Chondrocyte (in vitro differentiated cells): ENCODE results near the gene SIRPG. TPM values are rescaled to one million over a fixed set of nuclear protein-coding genes. Genes with fewer than 3 reads are reported as not detected.
"Not testable (repeated sequence)": the region's sequence is repeated elsewhere in the genome, so short reads cannot be mapped to it uniquely, and the experiment has no call there.

Experiments used
- DNase-seq: peaks from one replicate; pipeline ENCODE4 v3.0.0; 2021; ENCODE audit warnings: mixed read lengths, low spot score
- H3K27ac Mint-ChIP-seq: one replicate; pipeline ENCODE4 v1.8.0; 2021; ENCODE audit warnings: mild to moderate bottlenecking, moderate library complexity, mixed read lengths; ENCODE audit not compliant: unreplicated experiment
- H3K27me3 Mint-ChIP-seq: 2 replicates; pipeline ENCODE4 v1.8.0; 2021; ENCODE audit warnings: low read depth, mixed read lengths
- H3K36me3 Mint-ChIP-seq: 2 replicates; pipeline ENCODE4 v1.8.0; 2021; ENCODE audit warnings: low read depth, mixed read lengths
- H3K4me1 Mint-ChIP-seq: 2 replicates; pipeline ENCODE4 v1.8.0; 2021; ENCODE audit warnings: low read depth, mild to moderate bottlenecking, mixed read lengths
- H3K4me3 Mint-ChIP-seq: one replicate; pipeline ENCODE4 v1.8.0; 2021; ENCODE audit warnings: mild to moderate bottlenecking, moderate library complexity, mixed read lengths; ENCODE audit not compliant: unreplicated experiment
- H3K9me3 Mint-ChIP-seq: 2 replicates; pipeline ENCODE4 v1.8.0; 2021; ENCODE audit warnings: low read depth, mixed read lengths
- long read RNA-seq: library from polyadenylated mRNA; stranded (forward); transcript quantifications from one replicate; pipeline ENCODE4 v2.0.0, GENCODE V29; 2021
- total RNA-seq: library from RNA; stranded (reverse); gene quantifications from 3 replicates; pipeline ENCODE4 v1.2.1, GENCODE V29; 2021
- TF ChIP-seq, protein P1 (sequence below): fragments of 200-600 bp; sonication (generic); IDR thresholded peaks from 2 replicates; pipeline ENCODE4 v1.5.0; 2021; ENCODE audit warnings: antibody characterized with exemption, mild to moderate bottlenecking, moderate library complexity

SIRPG gene
- total RNA-seq = not detected in 3 replicates
- long read RNA-seq = 0 reads

DNA sequence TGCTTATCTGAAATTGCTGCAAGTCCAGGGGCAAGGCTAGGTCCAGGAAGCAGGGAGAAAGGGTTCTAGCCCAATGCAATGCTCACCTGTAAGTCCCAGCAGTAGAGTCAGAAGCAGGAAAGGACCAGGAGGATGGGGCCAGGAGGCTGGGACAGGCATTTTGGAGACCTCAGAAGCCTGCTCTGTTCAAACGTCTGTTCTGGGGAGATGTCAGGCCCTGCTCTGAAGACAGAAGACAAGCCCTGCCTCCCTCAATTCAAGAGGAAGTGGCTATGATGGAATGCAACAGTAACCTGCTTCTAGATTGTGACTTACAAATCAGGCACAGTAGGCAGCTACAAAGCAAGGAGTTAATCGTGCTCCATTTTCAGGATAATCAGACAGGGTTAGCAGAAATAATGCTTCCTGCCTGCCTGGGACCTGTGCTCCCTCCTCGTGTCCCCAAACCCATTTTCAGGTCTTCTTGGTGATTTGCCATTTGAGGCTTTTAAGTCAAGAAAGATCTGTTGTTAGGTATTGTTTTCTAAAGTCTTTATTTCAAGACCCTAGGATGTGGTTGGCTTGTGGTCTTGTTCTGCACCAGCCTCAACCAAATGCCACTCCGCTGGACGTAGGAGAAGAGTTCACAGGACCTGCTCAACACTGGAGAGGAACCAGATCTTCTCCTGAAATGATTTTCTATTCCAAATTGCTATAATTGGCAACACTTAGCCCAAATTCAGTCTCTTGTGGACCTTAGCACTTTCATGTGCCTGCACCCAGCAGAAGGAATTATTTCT is at the start of gene SIRPG:
TSS of gene SIRPG (minus strand) at position 224 of the 779 bp plus-strand sequence. CDS start at position 159, 65 bp downstream.
- no peak within 1 kb of the TSS for H3K27ac Mint-ChIP-seq
- peaks cover 20% of the 10 kb centered on the region for H3K27me3 Mint-ChIP-seq
- H3K36me3 Mint-ChIP-seq = no peaks in the 10 kb centered on the region
- no peak for DNase-seq
- H3K9me3 Mint-ChIP-seq = no peaks in the 10 kb centered on the region
- H3K4me1 Mint-ChIP-seq = no peaks in the 10 kb centered on the region
- TF ChIP-seq, protein P1, sequence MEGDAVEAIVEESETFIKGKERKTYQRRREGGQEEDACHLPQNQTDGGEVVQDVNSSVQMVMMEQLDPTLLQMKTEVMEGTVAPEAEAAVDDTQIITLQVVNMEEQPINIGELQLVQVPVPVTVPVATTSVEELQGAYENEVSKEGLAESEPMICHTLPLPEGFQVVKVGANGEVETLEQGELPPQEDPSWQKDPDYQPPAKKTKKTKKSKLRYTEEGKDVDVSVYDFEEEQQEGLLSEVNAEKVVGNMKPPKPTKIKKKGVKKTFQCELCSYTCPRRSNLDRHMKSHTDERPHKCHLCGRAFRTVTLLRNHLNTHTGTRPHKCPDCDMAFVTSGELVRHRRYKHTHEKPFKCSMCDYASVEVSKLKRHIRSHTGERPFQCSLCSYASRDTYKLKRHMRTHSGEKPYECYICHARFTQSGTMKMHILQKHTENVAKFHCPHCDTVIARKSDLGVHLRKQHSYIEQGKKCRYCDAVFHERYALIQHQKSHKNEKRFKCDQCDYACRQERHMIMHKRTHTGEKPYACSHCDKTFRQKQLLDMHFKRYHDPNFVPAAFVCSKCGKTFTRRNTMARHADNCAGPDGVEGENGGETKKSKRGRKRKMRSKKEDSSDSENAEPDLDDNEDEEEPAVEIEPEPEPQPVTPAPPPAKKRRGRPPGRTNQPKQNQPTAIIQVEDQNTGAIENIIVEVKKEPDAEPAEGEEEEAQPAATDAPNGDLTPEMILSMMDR = no peak
- no peak within 1 kb of the TSS for H3K4me3 Mint-ChIP-seq

- Mint-ChIP-seq H3K27me3 (peaks cover 22% of the 10 kb centered on the region), H3K9me3 (peaks cover 12% of the 10 kb centered on the region)
- not testable (repeated sequence) for H3K4me1 Mint-ChIP-seq, H3K4me3 Mint-ChIP-seq, H3K27ac Mint-ChIP-seq, DNase-seq, H3K36me3 Mint-ChIP-seq
These were observed 49.3 kb upstream of the SIRPG start for GRCh38 chr20:1706887-1707286.

DNA sequence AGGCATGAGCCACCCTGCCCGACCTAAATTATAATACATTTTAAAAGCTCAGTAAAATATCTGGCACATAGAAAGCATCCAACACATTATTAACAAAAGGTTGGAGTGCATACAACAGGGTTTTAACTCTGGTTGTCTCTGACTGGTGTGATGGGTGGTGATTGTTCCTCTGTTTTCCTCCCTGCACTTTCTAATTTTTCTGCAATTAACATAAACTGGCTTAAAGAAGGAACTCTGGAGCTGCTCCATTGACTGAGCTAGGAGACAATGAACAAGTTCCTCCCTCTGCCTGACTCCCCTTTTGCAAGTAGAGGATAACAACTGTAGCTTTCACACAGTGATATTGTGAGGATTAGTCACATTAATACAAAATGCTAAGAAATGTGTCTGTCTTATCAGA is 48.5 kb upstream of the SIRPG start:
- DNase-seq = no peak
- H3K9me3 Mint-ChIP-seq = peaks cover 10% of the 10 kb centered on the region
- H3K27me3 Mint-ChIP-seq = peaks cover 22% of the 10 kb centered on the region
- H3K27ac Mint-ChIP-seq = no peak overlapping the region
- no peaks in the 10 kb centered on the region for H3K4me1 Mint-ChIP-seq
- TF ChIP-seq, protein P1 = no peak
- H3K4me3 Mint-ChIP-seq = no peak overlapping the region
- H3K36me3 Mint-ChIP-seq = peaks cover 1% of the 10 kb centered on the region

- H3K27me3 Mint-ChIP-seq = peaks cover 34% of the 10 kb centered on the region
- TF ChIP-seq, protein P1 = no peak
These were observed 45.3 kb upstream of the SIRPG start for GRCh38 chr20:1702855-1703254.

GRCh38 chr20:1702328-1702727 is 44.7 kb upstream of the SIRPG start:
- Mint-ChIP-seq H3K27me3 (peaks cover 33% of the 10 kb centered on the region), H3K4me1 (no peaks in the 10 kb centered on the region), H3K4me3 (no peak overlapping the region), H3K36me3 (peaks cover 1% of the 10 kb centered on the region), H3K27ac (no peak overlapping the region), H3K9me3 (peaks cover 7% of the 10 kb centered on the region)
- TF ChIP-seq, protein P1 = no peak
- no peak for DNase-seq

More at GRCh38 chr20:1702855-1703254, 45.3 kb upstream of the SIRPG start:
- Mint-ChIP-seq H3K9me3 (peaks cover 7% of the 10 kb centered on the region), H3K36me3 (peaks cover 1% of the 10 kb centered on the region), H3K4me3 (no peak overlapping the region), H3K27ac (no peak overlapping the region), H3K4me1 (no peaks in the 10 kb centered on the region)
- DNase-seq = no peak

DNA sequence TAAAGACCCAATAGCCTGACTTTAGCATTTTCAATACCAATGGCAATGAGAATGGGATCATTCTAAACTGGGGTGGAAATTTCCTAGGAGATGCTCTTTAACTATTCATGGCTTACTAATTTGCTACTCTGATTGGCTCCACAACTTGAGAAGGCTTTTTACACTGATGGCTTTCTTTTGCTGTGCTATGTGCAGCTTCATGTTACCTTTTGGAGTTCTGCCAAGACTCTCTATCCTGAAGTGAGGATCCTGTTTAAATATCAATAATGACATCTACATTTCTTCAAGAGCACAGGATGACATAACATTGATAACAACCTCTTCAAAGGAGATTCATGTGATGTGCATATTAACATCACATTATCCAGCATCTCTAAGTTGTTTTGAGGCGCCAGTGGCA is 43.4 kb upstream of the SIRPG start:
- H3K36me3 Mint-ChIP-seq = peaks cover 1% of the 10 kb centered on the region
- DNase-seq = no peak
- TF ChIP-seq, protein P1 = no peak
- peaks cover 32% of the 10 kb centered on the region for H3K27me3 Mint-ChIP-seq
- H3K9me3 Mint-ChIP-seq = peaks cover 7% of the 10 kb centered on the region
- no peaks in the 10 kb centered on the region for H3K4me1 Mint-ChIP-seq
- H3K27ac Mint-ChIP-seq = no peak overlapping the region
- no peak overlapping the region for H3K4me3 Mint-ChIP-seq
